ENCODE measurements around the gene SLC27A5. TPM values are rescaled to one million over a fixed set of nuclear protein-coding genes. Genes with fewer than 3 reads are reported as not detected.

Gene SLC27A5
- total and polyA plus RNA-seq, 9 of the 15 experiments (the other 6 are each of a cell fraction or from before 2014, with no cell fraction given), result 42.2 to 318 (median 64.7) TPM

DNA sequence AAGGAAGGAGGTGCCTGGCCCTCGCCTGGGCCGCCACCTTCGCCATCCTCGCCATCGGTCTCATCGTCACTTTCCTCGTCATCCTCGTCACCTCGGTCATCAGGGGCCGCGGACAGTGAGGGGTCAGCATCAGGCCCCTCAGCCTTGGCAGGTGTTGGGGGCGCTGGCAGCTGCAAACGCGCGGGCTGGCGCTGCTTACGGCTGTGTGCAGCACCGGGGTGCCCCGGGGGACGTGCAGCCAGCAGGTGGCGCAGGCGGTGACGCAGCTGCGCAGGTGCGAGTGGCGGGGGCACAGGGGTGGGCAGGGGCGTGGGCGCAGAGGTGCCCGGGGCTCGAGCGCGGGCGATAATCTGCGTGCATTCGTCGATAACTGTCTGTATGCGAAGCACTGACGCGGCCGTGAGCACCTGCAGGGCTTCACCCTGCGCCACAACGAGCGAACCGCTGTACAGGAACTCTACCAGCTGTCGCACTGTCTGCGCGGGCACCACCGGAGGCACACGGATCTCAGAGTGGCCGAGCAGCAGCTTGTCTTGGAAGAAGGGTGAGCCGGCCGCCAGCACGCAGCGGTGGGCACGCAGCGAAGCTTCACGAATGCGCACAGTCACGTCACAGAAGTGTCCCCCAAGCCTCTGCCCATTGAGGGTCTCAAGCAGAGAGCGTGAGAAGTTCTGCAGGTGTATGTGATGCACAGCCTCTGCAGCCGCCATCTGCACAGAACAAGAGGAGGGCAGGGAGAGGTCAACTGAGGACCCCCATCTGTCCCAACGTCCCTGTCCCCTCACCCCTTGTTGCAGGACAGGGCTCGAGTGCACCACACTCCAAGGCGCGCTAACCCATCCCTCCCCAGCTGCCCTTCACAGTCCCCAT lies 5.4 kb upstream of the SLC27A5 start:
- no peaks in the 10 kb centered on the region for H4K20me1 ChIP-seq (replicated peaks; ENCODE audit: control insufficient read depth, insufficient read depth, low read length)
- peak overlapping the region in 1 of 2 experiments; percentile 97; a peak in 1 of 4 replicates for H3K9ac ChIP-seq (ENCODE audit: insufficient read depth in 1 of 2, low read depth in 2 of 2, low read length in 2 of 2)
- H3K4me2 ChIP-seq (ENCODE audit: insufficient read depth, low read length), result no peak overlapping the region
- DNase-seq (ENCODE audit: extremely low read depth in 1 of 4, low spot score in 3 of 4) (no peak), ATAC-seq (no peak), FAIRE-seq (no peak)
- peaks cover 5% of the 10 kb centered on the region for H3K9me1 ChIP-seq (ENCODE audit: control insufficient read depth, insufficient read depth, low read length)
- no peak for TF ChIP-seq TBL1XR1 (IDR thresholded peaks at IDR 0.05; ENCODE audit: low read length in 2 of 2)
- TF ChIP-seq, protein P1, sequence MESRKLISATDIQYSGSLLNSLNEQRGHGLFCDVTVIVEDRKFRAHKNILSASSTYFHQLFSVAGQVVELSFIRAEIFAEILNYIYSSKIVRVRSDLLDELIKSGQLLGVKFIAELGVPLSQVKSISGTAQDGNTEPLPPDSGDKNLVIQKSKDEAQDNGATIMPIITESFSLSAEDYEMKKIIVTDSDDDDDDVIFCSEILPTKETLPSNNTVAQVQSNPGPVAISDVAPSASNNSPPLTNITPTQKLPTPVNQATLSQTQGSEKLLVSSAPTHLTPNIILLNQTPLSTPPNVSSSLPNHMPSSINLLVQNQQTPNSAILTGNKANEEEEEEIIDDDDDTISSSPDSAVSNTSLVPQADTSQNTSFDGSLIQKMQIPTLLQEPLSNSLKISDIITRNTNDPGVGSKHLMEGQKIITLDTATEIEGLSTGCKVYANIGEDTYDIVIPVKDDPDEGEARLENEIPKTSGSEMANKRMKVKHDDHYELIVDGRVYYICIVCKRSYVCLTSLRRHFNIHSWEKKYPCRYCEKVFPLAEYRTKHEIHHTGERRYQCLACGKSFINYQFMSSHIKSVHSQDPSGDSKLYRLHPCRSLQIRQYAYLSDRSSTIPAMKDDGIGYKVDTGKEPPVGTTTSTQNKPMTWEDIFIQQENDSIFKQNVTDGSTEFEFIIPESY (CRISPR knock-in tag; IDR thresholded peaks at IDR 0.05), result peak; percentile 94
- peak; percentile 54 for TF ChIP-seq RBFOX2 (IDR thresholded peaks at IDR 0.05; ENCODE audit: low read depth, low read length)
- TF ChIP-seq RAD21 (CRISPR knock-in tag; conservative IDR thresholded peaks at IDR 0.05 in 1 of 2, IDR thresholded peaks at IDR 0.05 in 1 of 2), result no peak
- TF ChIP-seq FOXA3 (CRISPR knock-in tag; conservative IDR thresholded peaks at IDR 0.05 in 1 of 2, IDR thresholded peaks at IDR 0.05 in 1 of 2), result no peak
- TF ChIP-seq, protein P2, sequence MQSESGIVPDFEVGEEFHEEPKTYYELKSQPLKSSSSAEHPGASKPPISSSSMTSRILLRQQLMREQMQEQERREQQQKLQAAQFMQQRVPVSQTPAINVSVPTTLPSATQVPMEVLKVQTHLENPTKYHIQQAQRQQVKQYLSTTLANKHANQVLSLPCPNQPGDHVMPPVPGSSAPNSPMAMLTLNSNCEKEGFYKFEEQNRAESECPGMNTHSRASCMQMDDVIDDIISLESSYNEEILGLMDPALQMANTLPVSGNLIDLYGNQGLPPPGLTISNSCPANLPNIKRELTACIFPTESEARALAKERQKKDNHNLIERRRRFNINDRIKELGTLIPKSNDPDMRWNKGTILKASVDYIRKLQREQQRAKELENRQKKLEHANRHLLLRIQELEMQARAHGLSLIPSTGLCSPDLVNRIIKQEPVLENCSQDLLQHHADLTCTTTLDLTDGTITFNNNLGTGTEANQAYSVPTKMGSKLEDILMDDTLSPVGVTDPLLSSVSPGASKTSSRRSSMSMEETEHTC (IDR thresholded peaks at IDR 0.05), result no peak
- no peak for TF ChIP-seq HCFC1 (IDR thresholded peaks at IDR 0.05; ENCODE audit: low read depth, low read length)
- no peak for TF ChIP-seq GTF2A2 (tag; IDR thresholded peaks at IDR 0.05)
- no peak for TF ChIP-seq CC2D1A (IDR thresholded peaks at IDR 0.05)
- TF ChIP-seq HNRNPL (IDR thresholded peaks at IDR 0.05; ENCODE audit: low read depth, low read length), result peak; percentile 91
- peak; percentile 59 for TF ChIP-seq POLR2G (IDR thresholded peaks at IDR 0.05; ENCODE audit: low read depth, low read length)
- no peak for TF ChIP-seq PML (IDR thresholded peaks at IDR 0.05; ENCODE audit: low read length)
- TF ChIP-seq RBM22 (IDR thresholded peaks at IDR 0.05; ENCODE audit: low read depth, low read length, poor library complexity, severe bottlenecking), result peak; percentile 25
- TF ChIP-seq, protein P3, sequence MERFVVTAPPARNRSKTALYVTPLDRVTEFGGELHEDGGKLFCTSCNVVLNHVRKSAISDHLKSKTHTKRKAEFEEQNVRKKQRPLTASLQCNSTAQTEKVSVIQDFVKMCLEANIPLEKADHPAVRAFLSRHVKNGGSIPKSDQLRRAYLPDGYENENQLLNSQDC (CRISPR knock-in tag; IDR thresholded peaks at IDR 0.05), result no peak
- no peak for TF ChIP-seq MECOM (CRISPR knock-in tag; IDR thresholded peaks at IDR 0.05)
- H3K27me3 ChIP-seq (ENCODE audit: control insufficient read depth in 2 of 2, insufficient read depth in 2 of 2, low read length in 2 of 2), result no peaks in the 10 kb centered on the region
- peaks cover 9 to 66% of the 10 kb centered on the region in 2 experiments for H3K4me1 ChIP-seq (replicated peaks in 1 of 2; ENCODE audit: control insufficient read depth in 2 of 2, insufficient read depth in 2 of 2, low read length in 2 of 2)
- H3K36me3 ChIP-seq (ENCODE audit: control insufficient read depth, insufficient read depth, low read length), result peaks cover 31% of the 10 kb centered on the region; the same call in 2 of the 3 replicates
- 94% methylated on average over 33 of the region's 65 CpGs for WGBS (ENCODE audit: insufficient coverage, low coverage, missing lambda C conversion rate)
- ChIA-PET CTCF (ENCODE audit: low intra/inter-chr PET ratio) (interaction anchor here (0.6 kb wide), 1 partner anchor 220 kb away, joined by 3 read pairs; no protein-coding TSS in a partner anchor), POLR2A (interaction anchor here (0.5 to 1.0 kb wide), 2 partner anchors 26 to 559 kb away, joined by 3 to 4 read pairs; partner anchors contain the start of gene TRIM28)
- intact Hi-C loops (cut with micrococcal nuclease) (no loop called here), in situ Hi-C loops (cut with MboI) (no loop called here)
- no peak overlapping the region for H3K4me3 ChIP-seq
- no TSS peak for BruUV-seq (replicated peaks)
- no peak overlapping the region for H2AFZ ChIP-seq (ENCODE audit: low read depth, low read length)
- H3K79me2 ChIP-seq (ENCODE audit: control insufficient read depth, insufficient read depth, low read length), result peaks cover 55% of the 10 kb centered on the region
- H3K9me3 ChIP-seq (replicated peaks; ENCODE audit: control insufficient read depth, insufficient read depth, low read depth, low read length), result no peaks in the 10 kb centered on the region
- no peak overlapping the region for H3K27ac ChIP-seq (ENCODE audit: extremely low read depth, low read depth, low read length)

Measured in K562 (cell line).